ENCODE measurements around the gene VILL.
A peak's percentile ranks its signal among the peaks of the same experiment; 100 is the strongest.

Gene VILL

DNA sequence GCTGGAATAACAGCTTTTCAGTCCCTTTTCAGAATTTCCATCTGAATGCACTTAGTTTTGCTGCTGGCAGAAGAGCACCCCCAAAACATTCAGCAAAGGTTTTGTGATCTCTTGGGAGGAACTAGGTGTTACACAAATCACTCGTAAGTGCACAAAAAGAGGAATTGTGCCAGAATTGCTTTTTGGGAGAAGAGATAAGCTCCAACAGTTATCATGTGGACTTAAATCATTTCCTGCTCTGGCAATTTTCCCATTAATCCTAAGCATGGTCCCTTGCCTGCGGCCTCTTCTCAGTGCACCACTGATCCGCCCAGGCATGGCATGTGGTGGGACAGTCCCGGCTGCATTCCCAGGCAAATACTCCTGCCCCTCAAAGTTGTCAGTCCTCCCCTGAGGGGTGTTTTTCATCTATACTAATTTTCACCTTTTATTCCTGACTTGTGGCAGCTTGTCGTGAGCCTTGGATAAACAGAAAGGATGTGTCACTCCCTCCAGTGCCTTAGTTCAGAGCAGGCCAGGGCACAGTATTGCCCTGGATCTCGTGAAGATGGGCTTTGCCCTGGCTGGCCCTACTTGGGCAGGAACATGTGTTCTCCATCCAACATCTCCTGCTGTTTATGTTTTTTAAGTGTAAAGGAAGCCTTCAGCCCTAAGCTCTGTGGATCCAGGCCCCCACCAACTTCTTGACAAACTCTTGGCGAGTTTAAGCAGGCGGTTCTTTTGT is 44.6 kb upstream of the VILL start:
- Histone ChIP-seq H3K36me3 (ENCODE audit: insufficient read depth, low read length) (no peaks in the 10 kb centered on the region), H3K9ac (ENCODE audit: insufficient read length) (no peak overlapping the region), H3K4me3 (peak overlapping the region; percentile 45), H3K27ac (peak overlapping the region; percentile 44; the same call in 1 of the 2 replicates), H3K9me3 (ENCODE audit: low read depth, low read length) (no peaks in the 10 kb centered on the region)
- TF ChIP-seq POLR2AphosphoS5 (IDR thresholded peaks at IDR 0.05; ENCODE audit: borderline replicate concordance, low read depth, low read length), result peak; percentile 33; the same call in 1 of the 2 replicates
- no peak for TF ChIP-seq EZH2 (IDR thresholded peaks at IDR 0.05)
- no peak for TF ChIP-seq FOXP2 (optimal IDR thresholded peaks at IDR 0.05; ENCODE audit: control extremely low read depth, extremely low read length, insufficient read depth)
- DNase-seq (ENCODE audit: low read depth, low spot score), result peak; percentile 75

DNA sequence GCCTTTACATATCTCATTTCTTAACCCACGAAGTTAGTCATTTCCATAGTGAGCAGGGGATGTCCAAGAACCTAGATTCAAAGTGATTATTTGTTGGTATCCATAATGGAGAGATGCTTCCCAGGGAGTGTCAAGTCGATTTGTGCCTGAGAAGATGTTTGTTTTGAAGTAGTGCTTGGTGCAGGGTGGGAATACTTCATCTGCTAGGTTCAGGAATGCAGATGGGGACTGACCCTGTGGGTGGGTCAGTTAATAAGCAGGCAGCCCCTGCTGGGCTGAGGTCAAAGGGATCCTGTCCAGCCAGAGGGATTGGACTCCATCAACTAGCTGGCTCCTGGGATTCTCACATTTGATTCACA is 44.1 kb upstream of the VILL start:
- no peaks in the 10 kb centered on the region for H3K9me3 ChIP-seq (ENCODE audit: low read depth, low read length)
- no peak for DNase-seq (ENCODE audit: low read depth, low spot score)
- TF ChIP-seq POLR2AphosphoS5 (IDR thresholded peaks at IDR 0.05; ENCODE audit: borderline replicate concordance, low read depth, low read length) (no peak), FOXP2 (optimal IDR thresholded peaks at IDR 0.05; ENCODE audit: control extremely low read depth, extremely low read length, insufficient read depth) (no peak), EZH2 (IDR thresholded peaks at IDR 0.05) (no peak)
- H3K4me3 ChIP-seq, result peak overlapping the region; percentile 45; the same call in 1 of the 2 replicates
- H3K9ac ChIP-seq (ENCODE audit: insufficient read length), result no peak overlapping the region
- peak overlapping the region; percentile 44; the same call in 1 of the 2 replicates for H3K27ac ChIP-seq
- H3K36me3 ChIP-seq (ENCODE audit: insufficient read depth, low read length), result no peaks in the 10 kb centered on the region

DNA sequence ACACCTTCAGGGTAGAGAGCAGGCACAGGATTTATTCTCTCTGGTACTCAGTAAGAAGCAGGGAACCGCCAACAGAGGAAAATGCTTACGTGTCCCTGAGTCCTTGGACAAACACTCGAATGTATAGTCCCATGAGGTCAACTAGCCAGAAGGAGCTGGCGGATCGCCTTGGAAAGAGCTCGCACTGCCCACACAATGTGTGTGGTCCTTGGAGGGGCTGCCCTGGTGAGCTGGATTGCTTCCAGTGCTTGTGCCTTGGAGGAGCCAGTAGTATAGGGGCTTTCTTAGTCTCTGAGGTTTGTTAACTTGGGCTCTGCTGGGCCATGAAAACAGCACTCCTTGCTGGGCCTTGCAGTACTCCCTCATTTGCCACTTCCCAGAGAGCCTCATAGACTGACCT is 40.7 kb upstream of the VILL start:
- no peak for DNase-seq (ENCODE audit: low read depth, low spot score)
- Histone ChIP-seq H3K9ac (ENCODE audit: insufficient read length) (no peak overlapping the region), H3K4me3 (no peak overlapping the region), H3K36me3 (ENCODE audit: insufficient read depth, low read length) (no peaks in the 10 kb centered on the region), H3K9me3 (ENCODE audit: low read depth, low read length) (no peaks in the 10 kb centered on the region), H3K27ac (no peak overlapping the region)
- TF ChIP-seq POLR2AphosphoS5 (IDR thresholded peaks at IDR 0.05; ENCODE audit: borderline replicate concordance, low read depth, low read length), result no peak
- TF ChIP-seq FOXP2 (optimal IDR thresholded peaks at IDR 0.05; ENCODE audit: control extremely low read depth, extremely low read length, insufficient read depth), result no peak
- no peak for TF ChIP-seq EZH2 (IDR thresholded peaks at IDR 0.05)

DNA sequence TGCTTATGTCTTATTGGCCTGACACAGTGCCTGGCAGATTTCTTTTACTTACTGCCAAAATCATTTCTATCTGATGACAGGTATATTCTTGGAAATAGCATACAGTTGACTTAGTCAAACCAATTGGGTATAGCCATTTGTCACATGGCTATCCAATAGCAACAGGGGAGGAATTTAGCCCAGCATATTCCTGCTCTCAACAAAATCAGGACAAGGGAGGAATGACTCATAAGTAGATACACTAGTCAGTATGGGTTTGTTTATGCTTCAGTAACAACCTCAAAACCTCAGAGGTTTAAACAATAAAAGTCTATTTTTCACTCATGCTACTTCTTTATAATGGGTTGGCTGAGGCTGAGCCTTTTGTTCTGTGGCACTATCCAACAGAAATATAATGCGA is 38.0 kb upstream of the VILL start:
- H3K4me3 ChIP-seq, result no peak overlapping the region
- H3K9ac ChIP-seq (ENCODE audit: insufficient read length), result no peak overlapping the region
- no peak overlapping the region for H3K27ac ChIP-seq
- H3K9me3 ChIP-seq (ENCODE audit: low read depth, low read length), result no peaks in the 10 kb centered on the region
- TF ChIP-seq FOXP2 (optimal IDR thresholded peaks at IDR 0.05; ENCODE audit: control extremely low read depth, extremely low read length, insufficient read depth), result no peak
- TF ChIP-seq POLR2AphosphoS5 (IDR thresholded peaks at IDR 0.05; ENCODE audit: borderline replicate concordance, low read depth, low read length), result no peak
- no peak for TF ChIP-seq EZH2 (IDR thresholded peaks at IDR 0.05)
- no peaks in the 10 kb centered on the region for H3K36me3 ChIP-seq (ENCODE audit: insufficient read depth, low read length)
- DNase-seq (ENCODE audit: low read depth, low spot score), result no peak

DNA sequence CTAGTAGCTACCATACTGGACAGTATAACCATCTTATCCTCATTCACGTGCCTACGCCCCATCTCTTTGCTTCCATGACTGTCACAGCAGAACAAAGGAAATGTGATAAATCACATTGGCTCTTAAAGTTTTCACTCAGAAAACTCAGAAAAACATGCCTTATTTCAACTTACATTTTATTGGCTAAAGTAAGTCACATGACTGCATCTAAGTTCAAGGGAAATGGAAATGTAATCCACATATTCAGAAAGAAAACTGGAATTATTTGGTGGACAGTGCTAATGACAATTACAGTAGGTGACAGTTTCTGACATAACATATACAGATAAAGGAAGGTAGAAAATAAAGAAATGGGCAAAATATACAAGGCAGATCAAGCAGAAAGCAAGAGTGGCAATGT is 37.4 kb upstream of the VILL start:
- H3K9me3 ChIP-seq (ENCODE audit: low read depth, low read length), result no peaks in the 10 kb centered on the region
- no peak for TF ChIP-seq POLR2AphosphoS5 (IDR thresholded peaks at IDR 0.05; ENCODE audit: borderline replicate concordance, low read depth, low read length)
- no peak for TF ChIP-seq EZH2 (IDR thresholded peaks at IDR 0.05)
- TF ChIP-seq FOXP2 (optimal IDR thresholded peaks at IDR 0.05; ENCODE audit: control extremely low read depth, extremely low read length, insufficient read depth), result no peak
- H3K9ac ChIP-seq (ENCODE audit: insufficient read length), result no peak overlapping the region
- no peak for DNase-seq (ENCODE audit: low read depth, low spot score)
- H3K36me3 ChIP-seq (ENCODE audit: insufficient read depth, low read length), result no peaks in the 10 kb centered on the region
- H3K27ac ChIP-seq, result no peak overlapping the region
- H3K4me3 ChIP-seq, result no peak overlapping the region

DNA sequence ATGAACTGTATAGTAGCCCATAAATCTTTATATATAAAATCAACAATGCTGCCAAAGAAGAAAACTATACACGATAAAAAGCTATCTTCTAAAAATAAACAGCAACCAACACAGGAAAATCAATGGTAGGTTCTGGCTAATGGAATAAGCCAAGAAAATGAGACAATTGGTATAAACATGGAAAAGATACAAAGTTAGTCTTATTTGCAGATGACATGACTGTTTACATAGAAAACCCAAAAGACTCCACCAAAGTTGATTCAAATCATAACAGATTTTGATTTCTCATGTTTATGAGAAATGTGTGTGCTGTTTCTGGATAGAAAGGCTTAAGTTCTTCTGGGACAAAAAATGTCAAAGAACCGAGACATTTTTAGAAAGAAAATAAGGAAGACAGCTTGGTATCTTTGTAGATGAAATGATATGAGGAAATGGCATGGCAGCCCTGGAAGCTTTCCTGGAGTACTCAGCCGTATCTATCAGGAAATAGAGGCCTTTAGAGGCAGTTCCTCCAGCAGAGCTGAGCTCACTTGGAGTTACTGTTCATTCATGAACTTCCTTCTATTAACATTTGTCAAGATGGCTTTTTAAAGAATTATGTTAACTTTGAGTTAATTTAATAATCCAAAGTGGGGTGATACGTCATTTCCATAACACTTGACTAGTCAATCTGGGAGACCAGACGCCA is 36.7 kb upstream of the VILL start:
- H3K9ac ChIP-seq (ENCODE audit: insufficient read length), result no peak overlapping the region
- DNase-seq (ENCODE audit: low read depth, low spot score), result no peak
- H3K4me3 ChIP-seq, result no peak overlapping the region
- no peak overlapping the region for H3K27ac ChIP-seq
- TF ChIP-seq FOXP2 (optimal IDR thresholded peaks at IDR 0.05; ENCODE audit: control extremely low read depth, extremely low read length, insufficient read depth) (no peak), EZH2 (IDR thresholded peaks at IDR 0.05) (no peak), POLR2AphosphoS5 (IDR thresholded peaks at IDR 0.05; ENCODE audit: borderline replicate concordance, low read depth, low read length) (no peak)
- H3K36me3 ChIP-seq (ENCODE audit: insufficient read depth, low read length), result no peaks in the 10 kb centered on the region
- H3K9me3 ChIP-seq (ENCODE audit: low read depth, low read length), result no peaks in the 10 kb centered on the region

DNA sequence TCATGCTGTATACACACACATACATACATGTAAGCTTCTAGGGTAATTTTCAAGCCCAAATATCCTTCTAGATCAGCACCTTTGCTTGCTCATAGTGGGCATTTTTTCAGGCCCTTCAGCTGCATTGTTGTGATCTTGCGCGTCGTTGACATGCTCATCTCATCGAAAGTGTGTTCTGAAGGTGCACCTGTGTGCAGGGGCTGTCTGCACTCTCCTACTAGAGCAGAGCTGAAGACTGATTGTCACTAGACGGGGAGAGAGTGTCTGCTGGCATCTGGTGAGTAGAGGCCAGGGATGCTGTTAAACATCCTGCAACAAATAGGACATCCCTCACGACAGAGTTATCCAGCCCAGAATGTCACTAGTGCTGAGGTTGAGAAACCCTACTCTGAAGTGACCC is 35.7 kb upstream of the VILL start:
- no peak overlapping the region for H3K4me3 ChIP-seq
- no peak for TF ChIP-seq FOXP2 (optimal IDR thresholded peaks at IDR 0.05; ENCODE audit: control extremely low read depth, extremely low read length, insufficient read depth)
- TF ChIP-seq POLR2AphosphoS5 (IDR thresholded peaks at IDR 0.05; ENCODE audit: borderline replicate concordance, low read depth, low read length), result no peak
- TF ChIP-seq EZH2 (IDR thresholded peaks at IDR 0.05), result no peak
- H3K27ac ChIP-seq, result no peak overlapping the region
- H3K36me3 ChIP-seq (ENCODE audit: insufficient read depth, low read length), result no peaks in the 10 kb centered on the region
- DNase-seq (ENCODE audit: low read depth, low spot score), result no peak
- H3K9ac ChIP-seq (ENCODE audit: insufficient read length), result no peak overlapping the region
- no peaks in the 10 kb centered on the region for H3K9me3 ChIP-seq (ENCODE audit: low read depth, low read length)

GRCh38 chr3:37955918-37956707 is 34.5 kb upstream of the VILL start:
- no peak overlapping the region for H3K27ac ChIP-seq
- no peaks in the 10 kb centered on the region for H3K9me3 ChIP-seq (ENCODE audit: low read depth, low read length)
- DNase-seq (ENCODE audit: low read depth, low spot score), result no peak
- H3K9ac ChIP-seq (ENCODE audit: insufficient read length), result no peak overlapping the region
- TF ChIP-seq POLR2AphosphoS5 (IDR thresholded peaks at IDR 0.05; ENCODE audit: borderline replicate concordance, low read depth, low read length) (no peak), EZH2 (IDR thresholded peaks at IDR 0.05) (no peak), FOXP2 (optimal IDR thresholded peaks at IDR 0.05; ENCODE audit: control extremely low read depth, extremely low read length, insufficient read depth) (no peak)
- no peak overlapping the region for H3K4me3 ChIP-seq
- H3K36me3 ChIP-seq (ENCODE audit: insufficient read depth, low read length), result no peaks in the 10 kb centered on the region

Data from SK-N-MC (cell line).